ENCODE results near the gene POLR1E.

The POLR1E gene

DNA sequence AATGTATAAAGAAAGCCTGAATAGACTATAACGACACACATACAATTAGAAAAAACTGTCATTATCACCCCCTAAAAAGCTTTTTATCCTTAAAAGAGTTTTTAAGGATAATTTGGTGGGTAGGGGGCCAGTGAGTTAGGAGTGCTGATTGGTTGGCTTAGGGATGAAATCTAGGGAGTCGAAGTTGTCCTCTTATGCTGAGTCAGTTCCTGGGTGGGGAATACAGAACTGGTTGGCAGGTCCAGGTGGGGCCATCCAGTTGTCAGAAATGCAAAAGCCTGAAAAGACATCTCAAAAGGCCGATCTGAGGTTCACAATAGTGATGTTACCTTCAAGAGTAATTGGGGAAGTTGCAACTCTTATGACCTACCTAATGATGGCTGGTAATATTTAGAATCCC, 34.1 kb upstream of the POLR1E start:
- no peak for DNase-seq (ENCODE audit: low read depth)
- TF ChIP-seq, protein P1, sequence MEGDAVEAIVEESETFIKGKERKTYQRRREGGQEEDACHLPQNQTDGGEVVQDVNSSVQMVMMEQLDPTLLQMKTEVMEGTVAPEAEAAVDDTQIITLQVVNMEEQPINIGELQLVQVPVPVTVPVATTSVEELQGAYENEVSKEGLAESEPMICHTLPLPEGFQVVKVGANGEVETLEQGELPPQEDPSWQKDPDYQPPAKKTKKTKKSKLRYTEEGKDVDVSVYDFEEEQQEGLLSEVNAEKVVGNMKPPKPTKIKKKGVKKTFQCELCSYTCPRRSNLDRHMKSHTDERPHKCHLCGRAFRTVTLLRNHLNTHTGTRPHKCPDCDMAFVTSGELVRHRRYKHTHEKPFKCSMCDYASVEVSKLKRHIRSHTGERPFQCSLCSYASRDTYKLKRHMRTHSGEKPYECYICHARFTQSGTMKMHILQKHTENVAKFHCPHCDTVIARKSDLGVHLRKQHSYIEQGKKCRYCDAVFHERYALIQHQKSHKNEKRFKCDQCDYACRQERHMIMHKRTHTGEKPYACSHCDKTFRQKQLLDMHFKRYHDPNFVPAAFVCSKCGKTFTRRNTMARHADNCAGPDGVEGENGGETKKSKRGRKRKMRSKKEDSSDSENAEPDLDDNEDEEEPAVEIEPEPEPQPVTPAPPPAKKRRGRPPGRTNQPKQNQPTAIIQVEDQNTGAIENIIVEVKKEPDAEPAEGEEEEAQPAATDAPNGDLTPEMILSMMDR (conservative IDR thresholded peaks at IDR 0.05; ENCODE audit: low read depth, low read length), result no peak
- H3K4me3 ChIP-seq (ENCODE audit: low read depth, low read length), result no peak overlapping the region

DNA sequence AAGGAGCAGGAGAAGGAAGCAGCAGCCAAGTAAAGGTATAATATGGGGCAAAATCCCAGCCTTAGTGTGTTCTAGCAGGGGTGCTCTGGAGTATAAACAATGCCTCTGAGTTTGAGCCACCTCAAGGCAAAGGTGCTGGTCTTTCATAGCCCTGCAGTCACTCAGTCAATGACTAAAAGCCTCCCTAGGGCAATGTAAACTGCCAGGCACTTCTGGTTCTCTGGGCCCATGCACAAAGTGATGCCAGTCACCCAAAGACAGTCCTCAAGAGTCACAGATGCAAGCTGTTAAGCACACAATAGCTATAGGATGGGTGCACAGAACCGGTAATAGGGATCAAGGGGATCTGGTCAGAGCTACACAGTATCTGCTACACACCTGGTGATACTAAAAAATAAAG, 33.1 kb upstream of the POLR1E start:
- TF ChIP-seq, protein P1 (conservative IDR thresholded peaks at IDR 0.05; ENCODE audit: low read depth, low read length), result no peak
- no peak for DNase-seq (ENCODE audit: low read depth)
- H3K4me3 ChIP-seq (ENCODE audit: low read depth, low read length), result no peak overlapping the region

- TF ChIP-seq, protein P1 (conservative IDR thresholded peaks at IDR 0.05; ENCODE audit: low read depth, low read length), result no peak
- DNase-seq (ENCODE audit: low read depth), result no peak
- H3K4me3 ChIP-seq (ENCODE audit: low read depth, low read length), result no peak overlapping the region
Measured at GRCh38 chr9:37453827-37454226, 31.9 kb upstream of the POLR1E start.

GRCh38 chr9:37454238-37454637, 31.5 kb upstream of the POLR1E start:
- DNase-seq (ENCODE audit: low read depth), result no peak
- TF ChIP-seq, protein P1 (conservative IDR thresholded peaks at IDR 0.05; ENCODE audit: low read depth, low read length), result no peak
- no peak overlapping the region for H3K4me3 ChIP-seq (ENCODE audit: low read depth, low read length)

- H3K4me3 ChIP-seq (ENCODE audit: low read depth, low read length), result no peak overlapping the region
- no peak for DNase-seq (ENCODE audit: low read depth)
- TF ChIP-seq, protein P1 (conservative IDR thresholded peaks at IDR 0.05; ENCODE audit: low read depth, low read length), result no peak
Measured at GRCh38 chr9:37455884-37456647, 29.7 kb upstream of the POLR1E start.

DNA sequence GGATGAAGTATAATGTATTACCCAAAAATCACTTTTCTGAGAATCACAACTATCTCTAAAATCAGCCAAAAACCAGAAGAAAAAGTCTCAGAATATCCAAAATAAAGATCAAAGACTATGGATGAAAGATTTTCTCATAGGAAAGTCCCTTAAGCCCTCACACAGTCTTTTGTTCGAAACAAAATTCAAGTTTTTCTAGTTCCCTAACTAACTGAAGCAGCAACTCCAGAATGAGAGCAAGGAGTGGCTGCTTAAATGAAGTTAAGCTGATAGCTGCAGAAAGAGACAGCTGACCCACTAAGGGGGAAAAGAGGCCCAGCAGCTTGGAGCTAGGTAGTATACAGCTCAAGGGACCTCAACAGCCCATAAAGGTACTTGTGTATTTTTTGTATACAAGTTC, 28.9 kb upstream of the POLR1E start:
- no peak for DNase-seq (ENCODE audit: low read depth)
- H3K4me3 ChIP-seq (ENCODE audit: low read depth, low read length), result no peak overlapping the region
- TF ChIP-seq, protein P1 (conservative IDR thresholded peaks at IDR 0.05; ENCODE audit: low read depth, low read length), result no peak

DNA sequence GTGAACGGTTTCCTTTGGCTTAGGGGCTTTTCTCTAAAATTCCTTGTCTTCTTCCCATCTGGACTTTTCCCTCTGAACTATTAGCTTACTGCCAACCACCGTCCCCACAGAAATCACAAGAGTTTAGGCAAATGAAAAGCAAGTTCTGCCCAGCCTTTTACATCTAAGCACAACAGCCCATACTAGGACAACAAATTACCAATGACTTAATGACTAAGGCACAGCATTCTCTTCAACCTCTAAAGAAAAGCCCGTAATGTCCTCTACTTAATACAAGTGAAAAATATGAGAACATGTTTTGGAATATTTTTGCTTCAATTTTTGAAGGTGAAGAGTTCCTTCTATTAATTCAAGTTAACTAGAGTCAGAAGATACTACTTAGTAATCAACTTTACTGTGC, 21.7 kb upstream of the POLR1E start:
- no peak for DNase-seq (ENCODE audit: low read depth)
- TF ChIP-seq, protein P1 (conservative IDR thresholded peaks at IDR 0.05; ENCODE audit: low read depth, low read length), result no peak
- peak overlapping the region; percentile 95 for H3K4me3 ChIP-seq (ENCODE audit: low read depth, low read length)
